Body of pancreas (tissue), 4 donors: ENCODE measurements around the gene ZBTB38.

ENCODE experiments used
- POLR2A ChIP-seq, 3 donors: fragments of 450-650 bp; IDR thresholded peaks; one replicate each; pipeline ENCODE4 v1.6.1; 2016; ENCODE audit warnings: antibody characterized with exemption in 3 of 3, mild to moderate bottlenecking in 2 of 3
- TF ChIP-seq, protein P1 (sequence below), 7 experiments: fragments of 450-650 bp in 4 of 7; fragments of 200-600 bp in 3 of 7; sonication (generic) in 3 of 7; IDR thresholded peaks; one replicate each; pipeline ENCODE4 v1.5.1; 2016 to 2019; ENCODE audit warnings: antibody characterized with exemption in 7 of 7

- TF ChIP-seq, protein P1, sequence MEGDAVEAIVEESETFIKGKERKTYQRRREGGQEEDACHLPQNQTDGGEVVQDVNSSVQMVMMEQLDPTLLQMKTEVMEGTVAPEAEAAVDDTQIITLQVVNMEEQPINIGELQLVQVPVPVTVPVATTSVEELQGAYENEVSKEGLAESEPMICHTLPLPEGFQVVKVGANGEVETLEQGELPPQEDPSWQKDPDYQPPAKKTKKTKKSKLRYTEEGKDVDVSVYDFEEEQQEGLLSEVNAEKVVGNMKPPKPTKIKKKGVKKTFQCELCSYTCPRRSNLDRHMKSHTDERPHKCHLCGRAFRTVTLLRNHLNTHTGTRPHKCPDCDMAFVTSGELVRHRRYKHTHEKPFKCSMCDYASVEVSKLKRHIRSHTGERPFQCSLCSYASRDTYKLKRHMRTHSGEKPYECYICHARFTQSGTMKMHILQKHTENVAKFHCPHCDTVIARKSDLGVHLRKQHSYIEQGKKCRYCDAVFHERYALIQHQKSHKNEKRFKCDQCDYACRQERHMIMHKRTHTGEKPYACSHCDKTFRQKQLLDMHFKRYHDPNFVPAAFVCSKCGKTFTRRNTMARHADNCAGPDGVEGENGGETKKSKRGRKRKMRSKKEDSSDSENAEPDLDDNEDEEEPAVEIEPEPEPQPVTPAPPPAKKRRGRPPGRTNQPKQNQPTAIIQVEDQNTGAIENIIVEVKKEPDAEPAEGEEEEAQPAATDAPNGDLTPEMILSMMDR (IDR thresholded peaks at IDR 0.05), result no peak
- TF ChIP-seq POLR2A (IDR thresholded peaks at IDR 0.05), result no peak
Observed at GRCh38 chr3:141323936-141324704, 44.2 kb upstream of the ZBTB38 start.
